ENCODE measurements around the gene KIRREL2.
A peak's percentile ranks its signal among the peaks of the same experiment; 100 is the strongest.

The KIRREL2 gene

DNA sequence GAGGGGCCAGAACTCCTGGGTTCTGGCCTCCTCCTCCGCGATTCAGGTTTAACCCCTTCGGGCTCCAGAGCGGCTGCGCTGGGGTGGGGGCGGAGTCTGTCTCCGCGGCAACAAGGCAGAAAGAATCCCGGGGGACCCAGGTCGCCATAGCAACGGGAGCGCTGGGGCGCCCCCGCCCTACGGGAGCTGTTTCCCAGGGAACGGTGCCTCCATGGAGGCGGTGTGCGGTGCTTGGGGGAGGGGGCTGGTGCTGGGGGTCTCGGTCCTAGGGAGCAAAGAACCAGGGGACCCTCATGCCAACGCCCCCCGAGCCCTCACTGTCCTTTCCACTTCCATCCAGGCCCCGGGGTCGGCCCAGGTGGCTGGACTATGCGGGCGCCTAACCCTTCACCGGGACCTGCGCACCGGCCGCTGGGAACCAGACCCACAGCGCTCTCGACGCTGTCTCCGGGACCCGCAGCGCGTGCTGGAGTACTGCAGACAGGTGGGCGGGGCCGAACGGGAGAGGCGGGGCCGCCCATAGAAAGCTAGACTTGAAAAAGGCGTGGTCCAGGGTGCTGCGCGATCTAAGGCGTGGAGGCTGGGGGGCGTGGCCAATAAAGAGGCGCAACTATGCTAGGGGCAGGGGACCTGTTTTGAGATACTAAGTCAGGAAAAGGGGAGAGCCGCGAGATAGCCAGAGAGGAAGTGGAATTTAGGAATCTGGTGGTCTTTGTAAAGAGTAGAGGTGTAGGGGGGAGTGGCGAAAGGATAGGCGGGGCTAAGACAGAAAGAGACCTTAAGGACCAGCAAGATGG lies 12.8 kb downstream of the KIRREL2 start (continued):
- TF ChIP-seq, protein P1, sequence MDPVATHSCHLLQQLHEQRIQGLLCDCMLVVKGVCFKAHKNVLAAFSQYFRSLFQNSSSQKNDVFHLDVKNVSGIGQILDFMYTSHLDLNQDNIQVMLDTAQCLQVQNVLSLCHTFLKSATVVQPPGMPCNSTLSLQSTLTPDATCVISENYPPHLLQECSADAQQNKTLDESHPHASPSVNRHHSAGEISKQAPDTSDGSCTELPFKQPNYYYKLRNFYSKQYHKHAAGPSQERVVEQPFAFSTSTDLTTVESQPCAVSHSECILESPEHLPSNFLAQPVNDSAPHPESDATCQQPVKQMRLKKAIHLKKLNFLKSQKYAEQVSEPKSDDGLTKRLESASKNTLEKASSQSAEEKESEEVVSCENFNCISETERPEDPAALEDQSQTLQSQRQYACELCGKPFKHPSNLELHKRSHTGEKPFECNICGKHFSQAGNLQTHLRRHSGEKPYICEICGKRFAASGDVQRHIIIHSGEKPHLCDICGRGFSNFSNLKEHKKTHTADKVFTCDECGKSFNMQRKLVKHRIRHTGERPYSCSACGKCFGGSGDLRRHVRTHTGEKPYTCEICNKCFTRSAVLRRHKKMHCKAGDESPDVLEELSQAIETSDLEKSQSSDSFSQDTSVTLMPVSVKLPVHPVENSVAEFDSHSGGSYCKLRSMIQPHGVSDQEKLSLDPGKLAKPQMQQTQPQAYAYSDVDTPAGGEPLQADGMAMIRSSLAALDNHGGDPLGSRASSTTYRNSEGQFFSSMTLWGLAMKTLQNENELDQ (tag by site-specific recombination; IDR thresholded peaks at IDR 0.05; ENCODE audit: low read depth): no peak
- 0 out of 2 replicates have a peak, but pooled peaks have one; percentile 29 for TF ChIP-seq BCL11A (tag by site-specific recombination; IDR thresholded peaks at IDR 0.05; ENCODE audit: low read depth)
- no peak for TF ChIP-seq ZNF571 (tag by site-specific recombination; IDR thresholded peaks at IDR 0.05)
- peak; percentile 88 for TF ChIP-seq ZBTB17 (tag by site-specific recombination; IDR thresholded peaks at IDR 0.05)
- TF ChIP-seq, protein P2, sequence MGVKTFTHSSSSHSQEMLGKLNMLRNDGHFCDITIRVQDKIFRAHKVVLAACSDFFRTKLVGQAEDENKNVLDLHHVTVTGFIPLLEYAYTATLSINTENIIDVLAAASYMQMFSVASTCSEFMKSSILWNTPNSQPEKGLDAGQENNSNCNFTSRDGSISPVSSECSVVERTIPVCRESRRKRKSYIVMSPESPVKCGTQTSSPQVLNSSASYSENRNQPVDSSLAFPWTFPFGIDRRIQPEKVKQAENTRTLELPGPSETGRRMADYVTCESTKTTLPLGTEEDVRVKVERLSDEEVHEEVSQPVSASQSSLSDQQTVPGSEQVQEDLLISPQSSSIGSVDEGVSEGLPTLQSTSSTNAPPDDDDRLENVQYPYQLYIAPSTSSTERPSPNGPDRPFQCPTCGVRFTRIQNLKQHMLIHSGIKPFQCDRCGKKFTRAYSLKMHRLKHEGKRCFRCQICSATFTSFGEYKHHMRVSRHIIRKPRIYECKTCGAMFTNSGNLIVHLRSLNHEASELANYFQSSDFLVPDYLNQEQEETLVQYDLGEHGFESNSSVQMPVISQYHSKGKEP (tag by site-specific recombination; IDR thresholded peaks at IDR 0.05): no peak
- TF ChIP-seq KLF1 (tag by site-specific recombination; IDR thresholded peaks at IDR 0.05): peak; percentile 95
- no peak for TF ChIP-seq ZNF548 (tag by site-specific recombination; IDR thresholded peaks at IDR 0.05)
- no peak for TF ChIP-seq ZNF404 (tag by site-specific recombination; IDR thresholded peaks at IDR 0.05)
- no peak for TF ChIP-seq GFI1B (tag by site-specific recombination; IDR thresholded peaks at IDR 0.05)
- TF ChIP-seq ZNF19 (tag by site-specific recombination; IDR thresholded peaks at IDR 0.05; ENCODE audit: low read depth): no peak
- TF ChIP-seq ZBTB21 (tag by site-specific recombination; IDR thresholded peaks at IDR 0.05): 0 out of 2 replicates have a peak, but pooled peaks have one; percentile 10
- TF ChIP-seq, protein P3, sequence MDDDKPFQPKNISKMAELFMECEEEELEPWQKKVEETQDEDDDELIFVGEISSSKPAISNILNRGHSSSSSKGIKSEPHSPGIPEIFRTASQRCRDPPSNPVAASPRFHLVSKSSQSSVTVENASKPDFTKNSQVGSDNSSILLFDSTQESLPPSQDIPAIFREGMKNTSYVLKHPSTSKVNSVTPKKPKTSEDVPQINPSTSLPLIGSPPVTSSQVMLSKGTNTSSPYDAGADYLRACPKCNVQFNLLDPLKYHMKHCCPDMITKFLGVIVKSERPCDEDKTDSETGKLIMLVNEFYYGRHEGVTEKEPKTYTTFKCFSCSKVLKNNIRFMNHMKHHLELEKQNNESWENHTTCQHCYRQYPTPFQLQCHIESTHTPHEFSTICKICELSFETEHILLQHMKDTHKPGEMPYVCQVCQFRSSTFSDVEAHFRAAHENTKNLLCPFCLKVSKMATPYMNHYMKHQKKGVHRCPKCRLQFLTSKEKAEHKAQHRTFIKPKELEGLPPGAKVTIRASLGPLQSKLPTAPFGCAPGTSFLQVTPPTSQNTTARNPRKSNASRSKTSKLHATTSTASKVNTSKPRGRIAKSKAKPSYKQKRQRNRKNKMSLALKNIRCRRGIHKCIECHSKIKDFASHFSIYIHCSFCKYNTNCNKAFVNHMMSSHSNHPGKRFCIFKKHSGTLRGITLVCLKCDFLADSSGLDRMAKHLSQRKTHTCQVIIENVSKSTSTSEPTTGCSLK (tag by site-specific recombination; IDR thresholded peaks at IDR 0.05): no peak
- no peak for TF ChIP-seq ZNF202 (tag by site-specific recombination; IDR thresholded peaks at IDR 0.05; ENCODE audit: borderline replicate concordance)
- TF ChIP-seq ZNF155 (tag by site-specific recombination; IDR thresholded peaks at IDR 0.05): no peak
- TF ChIP-seq, protein P4, sequence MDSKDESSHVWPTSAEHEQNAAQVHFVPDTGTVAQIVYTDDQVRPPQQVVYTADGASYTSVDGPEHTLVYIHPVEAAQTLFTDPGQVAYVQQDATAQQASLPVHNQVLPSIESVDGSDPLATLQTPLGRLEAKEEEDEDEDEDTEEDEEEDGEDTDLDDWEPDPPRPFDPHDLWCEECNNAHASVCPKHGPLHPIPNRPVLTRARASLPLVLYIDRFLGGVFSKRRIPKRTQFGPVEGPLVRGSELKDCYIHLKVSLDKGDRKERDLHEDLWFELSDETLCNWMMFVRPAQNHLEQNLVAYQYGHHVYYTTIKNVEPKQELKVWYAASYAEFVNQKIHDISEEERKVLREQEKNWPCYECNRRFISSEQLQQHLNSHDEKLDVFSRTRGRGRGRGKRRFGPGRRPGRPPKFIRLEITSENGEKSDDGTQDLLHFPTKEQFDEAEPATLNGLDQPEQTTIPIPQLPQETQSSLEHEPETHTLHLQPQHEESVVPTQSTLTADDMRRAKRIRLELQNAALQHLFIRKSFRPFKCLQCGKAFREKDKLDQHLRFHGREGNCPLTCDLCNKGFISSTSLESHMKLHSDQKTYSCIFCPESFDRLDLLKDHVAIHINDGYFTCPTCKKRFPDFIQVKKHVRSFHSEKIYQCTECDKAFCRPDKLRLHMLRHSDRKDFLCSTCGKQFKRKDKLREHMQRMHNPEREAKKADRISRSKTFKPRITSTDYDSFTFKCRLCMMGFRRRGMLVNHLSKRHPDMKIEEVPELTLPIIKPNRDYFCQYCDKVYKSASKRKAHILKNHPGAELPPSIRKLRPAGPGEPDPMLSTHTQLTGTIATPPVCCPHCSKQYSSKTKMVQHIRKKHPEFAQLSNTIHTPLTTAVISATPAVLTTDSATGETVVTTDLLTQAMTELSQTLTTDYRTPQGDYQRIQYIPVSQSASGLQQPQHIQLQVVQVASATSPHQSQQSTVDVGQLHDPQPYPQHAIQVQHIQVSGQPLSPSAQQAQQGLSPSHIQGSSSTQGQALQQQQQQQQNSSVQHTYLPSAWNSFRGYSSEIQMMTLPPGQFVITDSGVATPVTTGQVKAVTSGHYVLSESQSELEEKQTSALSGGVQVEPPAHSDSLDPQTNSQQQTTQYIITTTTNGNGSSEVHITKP (tag by site-specific recombination; IDR thresholded peaks at IDR 0.05): peak; percentile 98
- TF ChIP-seq ZNF530 (tag by site-specific recombination; IDR thresholded peaks at IDR 0.05; ENCODE audit: low read depth): no peak
- TF ChIP-seq ZBTB7A (tag by site-specific recombination; IDR thresholded peaks at IDR 0.05; ENCODE audit: low read depth): peak; percentile 97
- peak; percentile 54 for TF ChIP-seq KLF7 (tag by site-specific recombination; IDR thresholded peaks at IDR 0.05; ENCODE audit: borderline replicate concordance)
- peak; percentile 96 for TF ChIP-seq GLIS1 (tag by site-specific recombination; IDR thresholded peaks at IDR 0.05)
- TF ChIP-seq KLF16 (tag by site-specific recombination; IDR thresholded peaks at IDR 0.05): peak; percentile 97
- TF ChIP-seq ZNF561 (tag by site-specific recombination; IDR thresholded peaks at IDR 0.05; ENCODE audit: borderline replicate concordance): no peak; the same call in 1 of the 2 replicates
- no peak for TF ChIP-seq YY2 (tag by site-specific recombination; IDR thresholded peaks at IDR 0.05)
- TF ChIP-seq, protein P5, sequence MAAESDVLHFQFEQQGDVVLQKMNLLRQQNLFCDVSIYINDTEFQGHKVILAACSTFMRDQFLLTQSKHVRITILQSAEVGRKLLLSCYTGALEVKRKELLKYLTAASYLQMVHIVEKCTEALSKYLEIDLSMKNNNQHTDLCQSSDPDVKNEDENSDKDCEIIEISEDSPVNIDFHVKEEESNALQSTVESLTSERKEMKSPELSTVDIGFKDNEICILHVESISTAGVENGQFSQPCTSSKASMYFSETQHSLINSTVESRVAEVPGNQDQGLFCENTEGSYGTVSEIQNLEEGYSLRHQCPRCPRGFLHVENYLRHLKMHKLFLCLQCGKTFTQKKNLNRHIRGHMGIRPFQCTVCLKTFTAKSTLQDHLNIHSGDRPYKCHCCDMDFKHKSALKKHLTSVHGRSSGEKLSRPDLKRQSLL (tag by site-specific recombination; IDR thresholded peaks at IDR 0.05): peak; percentile 69; the same call in 1 of the 2 replicates
- peak; percentile 25; the same call in 1 of the 2 replicates for TF ChIP-seq ZNF146 (tag by site-specific recombination; IDR thresholded peaks at IDR 0.05)
- TF ChIP-seq SCRT1 (tag by site-specific recombination; IDR thresholded peaks at IDR 0.05; ENCODE audit: borderline replicate concordance): peak; percentile 96; the same call in 1 of the 2 replicates
- peak; percentile 89 for TF ChIP-seq KLF8 (tag by site-specific recombination; IDR thresholded peaks at IDR 0.05)
- peak; percentile 67; the same call in 1 of the 2 replicates for TF ChIP-seq ZNF660 (tag by site-specific recombination; IDR thresholded peaks at IDR 0.05)
- TF ChIP-seq ZFHX2 (tag by site-specific recombination; conservative IDR thresholded peaks at IDR 0.05): peak; percentile 79
- TF ChIP-seq ZNF677 (tag by site-specific recombination; IDR thresholded peaks at IDR 0.05): 0 out of 2 replicates have a peak, but pooled peaks have one; percentile 22

Data from HEK293 (cell line).